Uterus (tissue), 4 donors: ENCODE data around the gene TMEM151A. TPM values are rescaled to one million over a fixed set of nuclear protein-coding genes. Genes with fewer than 3 reads are reported as not detected.

Experiments
- DNase-seq, 2 donors: peaks; one replicate each; pipeline ENCODE4 v3.0.0-alpha.2; 2019 to 2020
- H3K27ac ChIP-seq, 2 donors: fragments of 200-600 bp; sonication (generic); 1 replicate in 1 of 2; 2 replicates in 1 of 2; pipeline ENCODE4 v1.5.1; 2016 to 2018
- H3K27me3 ChIP-seq, 2 donors: fragments of 200-600 bp; sonication (generic); one replicate each; pipeline ENCODE4 v1.5.1; 2018 to 2019; ENCODE audit warnings: control low read depth in 1 of 2
- H3K36me3 ChIP-seq, 2 donors: fragments of 200-600 bp; sonication (generic); one replicate each; pipeline ENCODE4 v1.5.1; 2019; ENCODE audit warnings: control low read depth in 1 of 2
- H3K4me1 ChIP-seq, 2 donors: fragments of 200-600 bp; sonication (generic); one replicate each; pipeline ENCODE4 v1.5.1; 2018 to 2019; ENCODE audit warnings: control low read depth in 1 of 2
- H3K4me3 ChIP-seq, 2 donors: fragments of 200-600 bp; sonication (generic); 1 replicate in 1 of 2; 2 replicates in 1 of 2; pipeline ENCODE4 v1.5.1; 2018 to 2019; ENCODE audit warnings: mild to moderate bottlenecking in 1 of 2
- H3K9me3 ChIP-seq, 2 donors: fragments of 200-600 bp; sonication (generic); one replicate each; pipeline ENCODE4 v1.5.1; 2019; ENCODE audit warnings: control low read depth in 1 of 2
- POLR2A ChIP-seq, 2 donors: fragments of 450-650 bp; IDR thresholded peaks; one replicate each; pipeline ENCODE4 v1.6.1; 2016; ENCODE audit warnings: antibody characterized with exemption in 2 of 2, mild to moderate bottlenecking in 1 of 2, moderate library complexity in 1 of 2
- intact Hi-C: fragments of 100-400 bp; cut with DNase I; formaldehyde crosslinking; loops from one replicate; pipeline ENCODE4 v1.15.1; 2023; ENCODE audit warnings: low total_unique reads
- total RNA-seq, 4 donors: library from RNA; depleted of rRNA in 3 of 4; stranded (reverse); fragments of >200 nt in 3 of 4; gene quantifications; one replicate each; pipeline versions ENCODE4 v1.1.0 to v1.2.4, GENCODE V29; 2014 to 2023
- TF ChIP-seq, protein P1 (sequence below), 4 experiments: fragments of 200-600 bp in 2 of 4; fragments of 450-650 bp in 2 of 4; sonication (generic) in 2 of 4; IDR thresholded peaks; one replicate each; pipeline ENCODE4 v1.5.1; 2016 to 2019; ENCODE audit warnings: antibody characterized with exemption in 4 of 4, mild to moderate bottlenecking in 2 of 4, moderate library complexity in 1 of 4
- donor health status: DM: yes; HTN: yes; CAD: no.

TMEM151A gene
- total RNA-seq, 4 donors from 2014 or later: 0.27 TPM; not detected in 3

- Histone ChIP-seq H3K36me3 (no peaks in the 10 kb centered on the region), H3K27me3 (no peaks in the 10 kb centered on the region), H3K9me3 (no peaks in the 10 kb centered on the region), H3K4me3 (no peak overlapping the region), H3K4me1 (peaks cover 3 to 16% of the 10 kb centered on the region in 2 donors), H3K27ac (no peak overlapping the region)
- TF ChIP-seq, protein P1, sequence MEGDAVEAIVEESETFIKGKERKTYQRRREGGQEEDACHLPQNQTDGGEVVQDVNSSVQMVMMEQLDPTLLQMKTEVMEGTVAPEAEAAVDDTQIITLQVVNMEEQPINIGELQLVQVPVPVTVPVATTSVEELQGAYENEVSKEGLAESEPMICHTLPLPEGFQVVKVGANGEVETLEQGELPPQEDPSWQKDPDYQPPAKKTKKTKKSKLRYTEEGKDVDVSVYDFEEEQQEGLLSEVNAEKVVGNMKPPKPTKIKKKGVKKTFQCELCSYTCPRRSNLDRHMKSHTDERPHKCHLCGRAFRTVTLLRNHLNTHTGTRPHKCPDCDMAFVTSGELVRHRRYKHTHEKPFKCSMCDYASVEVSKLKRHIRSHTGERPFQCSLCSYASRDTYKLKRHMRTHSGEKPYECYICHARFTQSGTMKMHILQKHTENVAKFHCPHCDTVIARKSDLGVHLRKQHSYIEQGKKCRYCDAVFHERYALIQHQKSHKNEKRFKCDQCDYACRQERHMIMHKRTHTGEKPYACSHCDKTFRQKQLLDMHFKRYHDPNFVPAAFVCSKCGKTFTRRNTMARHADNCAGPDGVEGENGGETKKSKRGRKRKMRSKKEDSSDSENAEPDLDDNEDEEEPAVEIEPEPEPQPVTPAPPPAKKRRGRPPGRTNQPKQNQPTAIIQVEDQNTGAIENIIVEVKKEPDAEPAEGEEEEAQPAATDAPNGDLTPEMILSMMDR (IDR thresholded peaks at IDR 0.05): no peak
- no peak for TF ChIP-seq POLR2A (IDR thresholded peaks at IDR 0.05)
- DNase-seq: no peak
- intact Hi-C loops: no loop called here
Measured at GRCh38 chr11:66332371-66333219, 40.9 kb downstream of the TMEM151A start.

GRCh38 chr11:66333220-66333877, 41.7 kb downstream of the TMEM151A start:
- Histone ChIP-seq H3K27me3 (no peaks in the 10 kb centered on the region), H3K4me1 (peaks cover 3 to 16% of the 10 kb centered on the region in 2 donors), H3K27ac (no peak overlapping the region), H3K9me3 (no peaks in the 10 kb centered on the region), H3K36me3 (no peaks in the 10 kb centered on the region), H3K4me3 (no peak overlapping the region)
- intact Hi-C loops: no loop called here
- TF ChIP-seq, protein P1 (IDR thresholded peaks at IDR 0.05): no peak
- no peak for TF ChIP-seq POLR2A (IDR thresholded peaks at IDR 0.05)
- DNase-seq: no peak

- Histone ChIP-seq H3K36me3 (no peaks in the 10 kb centered on the region), H3K9me3 (no peaks in the 10 kb centered on the region), H3K4me3 (no peak overlapping the region), H3K27ac (no peak overlapping the region), H3K4me1 (peaks cover 3 to 12% of the 10 kb centered on the region in 2 donors), H3K27me3 (no peaks in the 10 kb centered on the region)
- DNase-seq: no peak
- intact Hi-C loops: no loop called here
- TF ChIP-seq, protein P1 (IDR thresholded peaks at IDR 0.05): no peak
- no peak for TF ChIP-seq POLR2A (IDR thresholded peaks at IDR 0.05)
Measured at GRCh38 chr11:66333896-66334604, 42.4 kb downstream of the TMEM151A start.

DNA sequence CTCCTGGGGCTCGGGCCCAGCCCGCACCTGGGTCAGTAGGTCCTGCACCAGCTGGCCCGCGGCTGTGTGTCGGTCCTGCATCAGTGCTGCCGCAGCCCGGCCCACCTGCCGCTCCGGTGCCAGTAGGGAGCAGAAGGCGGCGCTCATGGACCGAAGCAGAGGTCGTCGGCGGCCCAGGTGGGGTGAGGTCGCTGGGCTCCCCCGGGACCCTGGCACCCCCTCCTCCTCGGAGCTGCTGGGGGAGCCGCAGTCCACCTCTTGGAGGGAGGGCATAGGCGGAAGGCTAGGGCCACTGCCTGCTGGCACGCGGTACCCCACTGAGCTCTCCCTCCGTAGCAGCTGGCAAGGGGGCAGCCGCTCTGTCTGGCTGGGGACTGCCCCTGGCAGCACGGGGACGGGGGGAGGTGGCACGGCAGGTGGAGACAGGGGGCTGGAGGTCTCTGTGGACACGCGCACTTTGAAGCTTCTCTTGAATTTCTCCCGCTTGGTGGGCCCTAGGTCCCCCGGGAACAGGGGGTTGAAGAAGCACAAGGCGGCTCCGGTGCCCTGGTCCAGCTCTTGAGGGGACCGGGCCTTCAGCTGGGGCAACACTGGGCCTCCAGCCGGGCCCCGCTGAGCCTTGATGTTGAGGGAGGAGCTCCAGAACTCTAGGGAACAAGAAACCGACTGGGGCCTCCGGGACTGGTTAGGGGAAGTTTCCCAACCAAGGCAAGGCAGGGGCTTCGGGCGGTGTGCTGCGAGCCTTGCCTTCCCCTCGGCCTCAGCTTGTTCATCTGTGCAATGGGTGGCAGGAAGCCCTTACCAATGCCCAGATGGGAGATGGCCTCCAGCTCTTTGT, 43.1 kb downstream of the TMEM151A start:
- Histone ChIP-seq H3K36me3 (no peaks in the 10 kb centered on the region), H3K27ac (no peak overlapping the region), H3K9me3 (no peaks in the 10 kb centered on the region), H3K27me3 (no peaks in the 10 kb centered on the region), H3K4me1 (peaks cover 3 to 12% of the 10 kb centered on the region in 2 donors), H3K4me3 (peak overlapping the region in 1 of 2 donors; percentile 50)
- intact Hi-C loops: no loop called here
- DNase-seq: no peak
- TF ChIP-seq, protein P1 (IDR thresholded peaks at IDR 0.05): no peak
- TF ChIP-seq POLR2A (IDR thresholded peaks at IDR 0.05): no peak
